RCC 7860 (cell line): ENCODE measurements around the gene CNDP1.

Experiments used
- DNase-seq: peaks from one replicate; pipeline ENCODE4 v3.0.0-alpha.2; 2015; ENCODE audit warnings: low spot score
- FAIRE-seq: peaks from 2 replicates; lab custom pipeline; 2012; peaks lifted over from hg19 to GRCh38; lab: Jason Lieb, UNC

Gene CNDP1

GRCh38 chr18:74505776-74506175 lies 28.5 kb upstream of the CNDP1 start:
- FAIRE-seq (no peak), DNase-seq (no peak)

- DNase-seq: no peak
Observed at GRCh38 chr18:74506448-74507084, 27.7 kb upstream of the CNDP1 start.

GRCh38 chr18:74507097-74507881 lies 27.0 kb upstream of the CNDP1 start:
- no peak for DNase-seq
- no peak for FAIRE-seq

More at GRCh38 chr18:74506448-74507084, 27.7 kb upstream of the CNDP1 start:
- no peak for FAIRE-seq

GRCh38 chr18:74507927-74508326 lies 26.4 kb upstream of the CNDP1 start:
- DNase-seq: no peak
- no peak for FAIRE-seq

- no peak for DNase-seq
- FAIRE-seq: no peak
Observed at GRCh38 chr18:74508366-74508765, 25.9 kb upstream of the CNDP1 start.

GRCh38 chr18:74508821-74509225 lies 25.5 kb upstream of the CNDP1 start:
- DNase-seq: no peak
- FAIRE-seq: no peak

GRCh38 chr18:74509856-74510769 lies 24.2 kb upstream of the CNDP1 start:
- DNase-seq: no peak
- FAIRE-seq: no peak

GRCh38 chr18:74510770-74511095 lies 23.6 kb upstream of the CNDP1 start:
- DNase-seq (no peak), FAIRE-seq (no peak)

- no peak for DNase-seq
- no peak for FAIRE-seq
Observed at GRCh38 chr18:74511823-74512222, 22.5 kb upstream of the CNDP1 start.

GRCh38 chr18:74512321-74513053 lies 21.8 kb upstream of the CNDP1 start:
- DNase-seq (no peak), FAIRE-seq (no peak)

- DNase-seq: no peak
- no peak for FAIRE-seq
Observed at GRCh38 chr18:74513149-74513882, 21.0 kb upstream of the CNDP1 start.

GRCh38 chr18:74513883-74514205 lies 20.5 kb upstream of the CNDP1 start:
- no peak for DNase-seq
- no peak for FAIRE-seq

GRCh38 chr18:74514860-74515495 lies 19.3 kb upstream of the CNDP1 start:
- FAIRE-seq (no peak), DNase-seq (no peak)

- no peak for FAIRE-seq
- DNase-seq: no peak
Observed at GRCh38 chr18:74515620-74516231, 18.6 kb upstream of the CNDP1 start.

GRCh38 chr18:74516271-74517235 lies 17.7 kb upstream of the CNDP1 start:
- FAIRE-seq (no peak), DNase-seq (no peak)

GRCh38 chr18:74517236-74517630 lies 17.1 kb upstream of the CNDP1 start:
- FAIRE-seq (no peak), DNase-seq (no peak)

GRCh38 chr18:74518456-74519295 lies 15.6 kb upstream of the CNDP1 start:
- DNase-seq (no peak), FAIRE-seq (no peak)
